PC-3 (cell line): ENCODE results near the gene PLLP.

Source experiments
- EZH2 ChIP-seq: fragments of 300-600 bp; sonication (generic); IDR thresholded peaks from one replicate; pipeline ENCODE4 v1.6.1; 2017; ENCODE audit warnings: antibody characterized with exemption, mild to moderate bottlenecking, low read length; ENCODE audit not compliant: unreplicated experiment
- EZH2phosphoT487 ChIP-seq: fragments of 300-600 bp; sonication (generic); IDR thresholded peaks from 2 replicates; pipeline ENCODE4 v1.6.1; 2018; ENCODE audit warnings: mild to moderate bottlenecking, antibody characterized with exemption, low read length, borderline replicate concordance
- TF ChIP-seq, protein P1 (sequence below): fragments of 300-600 bp; sonication (generic); conservative IDR thresholded peaks from 2 replicates; pipeline ENCODE4 v1.5.1; 2017; ENCODE audit warnings: antibody characterized with exemption, low read depth, mild to moderate bottlenecking, low read length

DNA sequence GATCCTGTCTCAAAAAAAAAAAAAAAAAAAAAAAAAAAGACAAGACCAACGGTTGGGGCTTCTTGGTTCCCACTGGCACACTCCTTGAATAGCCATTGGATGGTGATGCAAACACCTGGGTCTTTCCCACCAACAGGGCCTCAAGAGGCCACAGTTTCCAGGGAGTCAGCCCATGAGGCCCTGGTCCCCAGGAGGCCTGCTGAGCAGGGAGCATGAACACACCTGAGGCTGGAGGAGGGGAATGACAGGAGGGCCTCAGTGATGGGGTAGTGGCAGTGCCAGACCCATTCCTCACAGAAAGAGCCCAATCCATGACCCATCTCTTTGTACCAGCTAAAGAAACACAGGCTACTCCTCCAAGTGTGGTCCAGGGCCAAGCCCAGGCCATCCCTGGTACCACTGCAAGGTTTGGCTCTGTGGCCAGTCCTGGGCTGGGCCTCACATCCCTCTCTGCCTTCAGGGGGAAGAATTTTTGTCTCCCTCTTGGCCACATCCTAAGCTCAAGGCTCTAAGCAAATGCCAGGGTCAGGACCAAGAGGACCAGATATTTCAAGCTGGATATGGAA is 25.5 kb downstream of the PLLP start:
- TF ChIP-seq, protein P1, sequence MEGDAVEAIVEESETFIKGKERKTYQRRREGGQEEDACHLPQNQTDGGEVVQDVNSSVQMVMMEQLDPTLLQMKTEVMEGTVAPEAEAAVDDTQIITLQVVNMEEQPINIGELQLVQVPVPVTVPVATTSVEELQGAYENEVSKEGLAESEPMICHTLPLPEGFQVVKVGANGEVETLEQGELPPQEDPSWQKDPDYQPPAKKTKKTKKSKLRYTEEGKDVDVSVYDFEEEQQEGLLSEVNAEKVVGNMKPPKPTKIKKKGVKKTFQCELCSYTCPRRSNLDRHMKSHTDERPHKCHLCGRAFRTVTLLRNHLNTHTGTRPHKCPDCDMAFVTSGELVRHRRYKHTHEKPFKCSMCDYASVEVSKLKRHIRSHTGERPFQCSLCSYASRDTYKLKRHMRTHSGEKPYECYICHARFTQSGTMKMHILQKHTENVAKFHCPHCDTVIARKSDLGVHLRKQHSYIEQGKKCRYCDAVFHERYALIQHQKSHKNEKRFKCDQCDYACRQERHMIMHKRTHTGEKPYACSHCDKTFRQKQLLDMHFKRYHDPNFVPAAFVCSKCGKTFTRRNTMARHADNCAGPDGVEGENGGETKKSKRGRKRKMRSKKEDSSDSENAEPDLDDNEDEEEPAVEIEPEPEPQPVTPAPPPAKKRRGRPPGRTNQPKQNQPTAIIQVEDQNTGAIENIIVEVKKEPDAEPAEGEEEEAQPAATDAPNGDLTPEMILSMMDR, result no peak
- TF ChIP-seq EZH2 (no peak), EZH2phosphoT487 (no peak)
